K562 (cell line): ENCODE measurements around the gene TMEM132C. TPM values are rescaled to one million over a fixed set of nuclear protein-coding genes. Genes with fewer than 3 reads are reported as not detected.

Experiments
- ATAC-seq: fragments of 200-7000 bp; cut with Tn5 transposase; 3 replicates; pipeline ENCODE4 v1.9.1; 2020; ENCODE audit warnings: moderate library complexity
- BruUV-seq: library from RNA; stranded (reverse); fragments of 400-500 nt; replicated peaks from 2 replicates; lab custom pipeline; 2021; lab: Mats Ljungman, UMichigan
- CTCF ChIA-PET: fragments of 300-600 bp; formaldehyde crosslinking; extraction: SDS; loops from one replicate; lab custom pipeline; 2021; ENCODE audit warnings: low intra/inter-chr PET ratio; lab: Yijun Ruan, JAX
- POLR2A ChIA-PET: fragments of 300-600, 350-650 bp; sonication (Branson Sonifier 250); formaldehyde crosslinking; extraction: SDS; loops from one replicate; lab custom pipeline; 2021; ENCODE audit warnings: antibody characterized with exemption, inconsistent platforms; lab: Yijun Ruan, JAX
- DNase-seq, 4 experiments: peaks; one replicate each; pipeline versions ENCODE4 v3.0.0 to v3.0.0-alpha.2; 2011 to 2018; ENCODE audit warnings: low spot score in 3 of 4, mixed read lengths in 3 of 4; ENCODE audit errors: extremely low read depth in 1 of 4
- FAIRE-seq: peaks from 2 replicates; lab custom pipeline; 2011; peaks lifted over from hg19 to GRCh38; lab: Jason Lieb, UNC
- H2AFZ ChIP-seq: 2 replicates; pipeline ENCODE4 v1.6.0; 2011; ENCODE audit warnings: low read depth, low read length, control low read depth, inconsistent platforms
- H3K27ac ChIP-seq: fragments of 200-600 bp; 3 replicates; pipeline ENCODE4 v1.8.0; 2011; ENCODE audit warnings: low read depth, mild to moderate bottlenecking, control low read depth, inconsistent platforms, low read length, moderate library complexity, mixed read lengths; ENCODE audit errors: extremely low read depth
- H3K27me3 ChIP-seq, 2 experiments: fragments of 300-600 bp in 1 of 2; 2 replicates in 1 of 2; 3 replicates in 1 of 2; pipeline versions ENCODE4 v1.6.0 to v1.8.0; 2011; ENCODE audit warnings: inconsistent platforms in 2 of 2, low read length in 2 of 2, mild to moderate bottlenecking in 1 of 2, mixed read lengths in 1 of 2, moderate library complexity in 1 of 2; ENCODE audit not compliant: control insufficient read depth in 2 of 2, insufficient read depth in 2 of 2
- H3K36me3 ChIP-seq: fragments of 300-600 bp; 3 replicates; pipeline ENCODE4 v1.8.0; 2011; ENCODE audit warnings: mild to moderate bottlenecking, low read length, inconsistent platforms; ENCODE audit not compliant: control insufficient read depth, insufficient read depth
- H3K4me1 ChIP-seq, 2 experiments: fragments of 200-600 bp in 1 of 2; replicated peaks in 1 of 2; 2 replicates in 1 of 2; 3 replicates in 1 of 2; pipeline versions ENCODE4 v1.5.1 to v1.8.0; 2011; ENCODE audit warnings: inconsistent platforms in 2 of 2, low read length in 2 of 2, mild to moderate bottlenecking in 1 of 2, mixed read lengths in 1 of 2, moderate library complexity in 1 of 2; ENCODE audit not compliant: control insufficient read depth in 2 of 2, insufficient read depth in 2 of 2
- H3K4me2 ChIP-seq: 2 replicates; pipeline ENCODE4 v1.6.1; 2011; ENCODE audit warnings: low read length, control low read depth, inconsistent platforms, mixed read lengths; ENCODE audit not compliant: insufficient read depth
- H3K4me3 ChIP-seq: fragments of 200-600 bp; sonication (generic), shearing (Covaris generic); 2 replicates; pipeline ENCODE4 v1.5.1; 2016; ENCODE audit warnings: control low read depth, inconsistent platforms
- H3K79me2 ChIP-seq: fragments of 200-600 bp; 3 replicates; pipeline ENCODE4 v1.8.0; 2011; ENCODE audit warnings: low read length, inconsistent platforms; ENCODE audit not compliant: control insufficient read depth, insufficient read depth
- H3K9ac ChIP-seq, 2 experiments: 2 replicates each; pipeline versions ENCODE4 v1.6.0 to v1.6.1; 2011; ENCODE audit warnings: low read depth in 2 of 2, low read length in 2 of 2, control low read depth in 1 of 2, inconsistent platforms in 1 of 2, mild to moderate bottlenecking in 1 of 2, mixed read lengths in 1 of 2; ENCODE audit not compliant: insufficient read depth in 1 of 2
- H3K9me1 ChIP-seq: one replicate; pipeline ENCODE4 v1.6.0; 2011; ENCODE audit warnings: inconsistent platforms, mild to moderate bottlenecking, low read length, moderate library complexity; ENCODE audit not compliant: control insufficient read depth, insufficient read depth
- H3K9me3 ChIP-seq: replicated peaks from 2 replicates; pipeline ENCODE4 v1.5.1; 2011; ENCODE audit warnings: low read depth, low read length, inconsistent platforms; ENCODE audit not compliant: control insufficient read depth, insufficient read depth
- H4K20me1 ChIP-seq: replicated peaks from 2 replicates; pipeline ENCODE4 v1.6.1; 2011; ENCODE audit warnings: low read length, inconsistent platforms, mixed read lengths; ENCODE audit not compliant: control insufficient read depth, insufficient read depth
- CTCF ChIP-seq, 3 experiments: IDR thresholded peaks in 2 of 3; conservative IDR thresholded peaks in 1 of 3; 2 replicates each; pipeline ENCODE4 v1.5.1; 2011 to 2012; ENCODE audit warnings: low read length in 3 of 3, mild to moderate bottlenecking in 3 of 3, control low read depth in 2 of 3, improper control_type of control experiment in 1 of 3, inconsistent platforms in 1 of 3, low read depth in 1 of 3, mixed read lengths in 1 of 3, moderate library complexity in 1 of 3; ENCODE audit not compliant: insufficient read depth in 2 of 3
- CTCFL ChIP-seq: IDR thresholded peaks from 2 replicates; pipeline ENCODE4 v1.6.1; 2011; ENCODE audit warnings: borderline replicate concordance, low read depth, mild to moderate bottlenecking, moderate library complexity, low read length; ENCODE audit not compliant: insufficient read depth, poor library complexity, severe bottlenecking
- DMBX1 ChIP-seq: fragments of 250-450 bp; sonication (Bioruptor Pico); IDR thresholded peaks from 2 replicates; pipeline ENCODE4 v1.8.0; 2022; ENCODE audit warnings: inconsistent platforms, mild to moderate bottlenecking, moderate library complexity, borderline replicate concordance
- HBP1 ChIP-seq: fragments of 450-650 bp; formaldehyde crosslinking; IDR thresholded peaks from 2 replicates; pipeline ENCODE4 v1.4.0; 2022; ENCODE audit warnings: missing genetic modification characterization
- RBM17 ChIP-seq: fragments of 200-400 bp; formaldehyde crosslinking; IDR thresholded peaks from 2 replicates; pipeline ENCODE4 v1.6.1; 2017; ENCODE audit warnings: low read depth, mild to moderate bottlenecking, low read length, borderline replicate concordance
- ZNF311 ChIP-seq: fragments of 250-450 bp; sonication (Bioruptor Pico); IDR thresholded peaks from 2 replicates; pipeline ENCODE4 v1.4.0; 2020; ENCODE audit warnings: mild to moderate bottlenecking, moderate library complexity
- WGBS: fragments of 100-300 bp; shearing (Covaris generic); methylation state at CpG from one replicate; pipeline ENCODE4 v1.1.6; 2016; ENCODE audit warnings: low coverage, mixed read lengths; ENCODE audit not compliant: insufficient coverage; ENCODE audit errors: missing lambda C conversion rate; 5-methylcytosine and 5-hydroxymethylcytosine counted together
- in situ Hi-C: fragments of 300-500 bp; cut with MboI; formaldehyde crosslinking; loops from 4 replicates; pipeline ENCODE4 v1.15.0; 2018; ENCODE audit warnings: inconsistent platforms, mixed read lengths
- intact Hi-C: fragments of 100-400 bp; cut with micrococcal nuclease; formaldehyde crosslinking; loops from 2 replicates; pipeline ENCODE4 v1.14.2; 2022
- polyA plus RNA-seq, 8 experiments: library from polyadenylated mRNA; depleted of rRNA in 4 of 8; stranded (reverse) in 5 of 8; unstranded in 3 of 8; fragments of >200 nt; fragmentation: Nextera tagmentation in 2 of 8; fragmentation: Illumina TruSeq in 1 of 8; extraction: Ambion mirVana in 2 of 8; extraction: Trizol in 1 of 8; gene quantifications; 2 replicates each; pipeline versions ENCODE4 v1.2.1 to v1.2.3, GENCODE V29; 2011 to 2014; ENCODE audit warnings: inconsistent platforms in 1 of 8, missing spikeins in 1 of 8
- total RNA-seq, 7 experiments: library from RNA; depleted of rRNA in 6 of 7; stranded (reverse); fragments of >200 nt in 6 of 7; fragmentation: Illumina TruSeq in 2 of 7; extraction: Trizol in 2 of 7; gene quantifications; 2 replicates each; pipeline versions ENCODE4 v1.2.1 to v1.2.3, GENCODE V29; 2011 to 2021; ENCODE audit warnings: low replicate concordance in 1 of 7
- TF ChIP-seq, protein P1 (sequence below): sonication (generic); formaldehyde crosslinking; IDR thresholded peaks from 2 replicates; pipeline ENCODE4 v1.8.0; 2022; ENCODE audit warnings: mild to moderate bottlenecking, missing genetic modification reagents

TMEM132C gene
- total and polyA plus RNA-seq, 9 of the 15 experiments (the other 6 are each of a cell fraction or from before 2014, with no cell fraction given): not detected

DNA sequence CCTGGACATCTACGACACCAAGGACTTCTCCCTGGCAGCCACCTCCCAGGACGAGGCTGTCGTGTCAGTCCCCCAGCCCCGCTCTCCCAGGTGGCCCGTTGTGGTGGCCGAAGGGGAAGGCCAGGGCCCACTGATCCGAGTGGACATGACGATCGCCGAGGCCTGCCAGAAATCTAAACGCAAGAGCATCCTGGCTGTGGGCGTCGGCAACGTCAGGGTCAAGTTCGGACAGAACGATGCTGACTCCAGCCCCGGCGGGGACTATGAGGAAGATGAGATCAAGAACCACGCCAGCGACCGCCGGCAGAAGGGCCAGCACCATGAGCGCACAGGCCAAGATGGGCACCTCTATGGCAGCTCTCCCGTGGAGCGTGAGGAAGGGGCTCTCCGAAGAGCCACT, 438.2 kb downstream of the TMEM132C start:
- in situ Hi-C loops: no loop called here
- DNase-seq: no peak
- Histone ChIP-seq H3K9ac (no peak overlapping the region), H3K9me3 (no peaks in the 10 kb centered on the region), H3K79me2 (no peaks in the 10 kb centered on the region), H2AFZ (no peak overlapping the region), H3K9me1 (no peaks in the 10 kb centered on the region), H3K36me3 (no peaks in the 10 kb centered on the region), H3K4me1 (no peaks in the 10 kb centered on the region), H3K4me3 (no peak overlapping the region), H3K27me3 (peaks cover 0 to 26% of the 10 kb centered on the region in 2 experiments; a peak in 2 of 5 replicates), H4K20me1 (no peaks in the 10 kb centered on the region), H3K4me2 (no peak overlapping the region), H3K27ac (no peak overlapping the region)
- ChIA-PET CTCF (no interaction called here), POLR2A (no interaction called here)
- FAIRE-seq: no peak
- under 1% methylated on average over 26 of the region's 26 CpGs for WGBS
- intact Hi-C loops: no loop called here
- no peak for TF ChIP-seq HBP1 (CRISPR knock-in tag)
- BruUV-seq: no TSS peak
- ATAC-seq: no peak

- no peak overlapping the region for H3K27ac ChIP-seq
- H3K79me2 ChIP-seq: no peaks in the 10 kb centered on the region
- H3K27me3 ChIP-seq: peaks cover 0 to 33% of the 10 kb centered on the region in 2 experiments; a peak in 3 of 5 replicates
- H3K4me3 ChIP-seq: no peak overlapping the region
- POLR2A ChIA-PET: no interaction called here
- intact Hi-C loops: no loop called here
- no peaks in the 10 kb centered on the region for H3K9me3 ChIP-seq
- peak; percentile 23 to 49 (median 34); a peak in 4 of 6 replicates for TF ChIP-seq CTCF (IDR thresholded peaks at IDR 0.05 in 2 of 3, conservative IDR thresholded peaks at IDR 0.05 in 1 of 3; ENCODE audit: insufficient read depth in 2 of 3, low read depth in 1 of 3, low read length in 3 of 3)
- TF ChIP-seq ZNF311 (CRISPR knock-in tag): no peak
- TF ChIP-seq CTCFL: peak; percentile 72
- TF ChIP-seq DMBX1 (CRISPR knock-in tag): no peak
- TF ChIP-seq RBM17: no peak
- TF ChIP-seq, protein P1, sequence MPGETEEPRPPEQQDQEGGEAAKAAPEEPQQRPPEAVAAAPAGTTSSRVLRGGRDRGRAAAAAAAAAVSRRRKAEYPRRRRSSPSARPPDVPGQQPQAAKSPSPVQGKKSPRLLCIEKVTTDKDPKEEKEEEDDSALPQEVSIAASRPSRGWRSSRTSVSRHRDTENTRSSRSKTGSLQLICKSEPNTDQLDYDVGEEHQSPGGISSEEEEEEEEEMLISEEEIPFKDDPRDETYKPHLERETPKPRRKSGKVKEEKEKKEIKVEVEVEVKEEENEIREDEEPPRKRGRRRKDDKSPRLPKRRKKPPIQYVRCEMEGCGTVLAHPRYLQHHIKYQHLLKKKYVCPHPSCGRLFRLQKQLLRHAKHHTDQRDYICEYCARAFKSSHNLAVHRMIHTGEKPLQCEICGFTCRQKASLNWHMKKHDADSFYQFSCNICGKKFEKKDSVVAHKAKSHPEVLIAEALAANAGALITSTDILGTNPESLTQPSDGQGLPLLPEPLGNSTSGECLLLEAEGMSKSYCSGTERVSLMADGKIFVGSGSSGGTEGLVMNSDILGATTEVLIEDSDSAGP (CRISPR knock-in tag): no peak
- TF ChIP-seq, all 486 proteins: peak for 2
- in situ Hi-C loops: no loop called here
- Histone ChIP-seq H3K9ac (no peak overlapping the region), H2AFZ (no peak overlapping the region), H3K4me1 (no peaks in the 10 kb centered on the region; a peak in 1 of 5 replicates), H3K36me3 (no peaks in the 10 kb centered on the region), H3K9me1 (no peaks in the 10 kb centered on the region), H4K20me1 (no peaks in the 10 kb centered on the region), H3K4me2 (no peak overlapping the region)
- CTCF ChIA-PET: no interaction called here
- WGBS: 2% methylated on average over 8 of the region's 8 CpGs
- BruUV-seq: no TSS peak
- DNase-seq: peak; percentile 19 to 79 (median 58)
- FAIRE-seq: no peak
- peak; percentile 78 for ATAC-seq
Measured at GRCh38 chr12:128707488-128707887, 440.5 kb downstream of the TMEM132C start.
